Measurements from ENCODE around the gene CCDC138.

The CCDC138 gene

GRCh38 chr2:108922141-108922915 is 135.8 kb downstream of the CCDC138 start:
- TF ChIP-seq ESRRG (CRISPR knock-in tag; IDR thresholded peaks at IDR 0.05) (no peak), ZFP3 (CRISPR knock-in tag; IDR thresholded peaks at IDR 0.05) (no peak), RARB (CRISPR knock-in tag; IDR thresholded peaks at IDR 0.05) (no peak), CSRNP3 (CRISPR knock-in tag; IDR thresholded peaks at IDR 0.05) (no peak), PATZ1 (CRISPR knock-in tag; IDR thresholded peaks at IDR 0.05; ENCODE audit: borderline replicate concordance) (no peak), ZNF8 (CRISPR knock-in tag; IDR thresholded peaks at IDR 0.05) (no peak), ARNTL (CRISPR knock-in tag; IDR thresholded peaks at IDR 0.05; ENCODE audit: borderline replicate concordance, low read depth) (no peak), POU6F1 (CRISPR knock-in tag; IDR thresholded peaks at IDR 0.05; ENCODE audit: borderline replicate concordance, low read depth) (no peak), TCF4 (CRISPR knock-in tag; IDR thresholded peaks at IDR 0.05; ENCODE audit: borderline replicate concordance) (no peak), BACH2 (CRISPR knock-in tag; IDR thresholded peaks at IDR 0.05; ENCODE audit: borderline replicate concordance) (no peak), ZNF70 (CRISPR knock-in tag; IDR thresholded peaks at IDR 0.05) (no peak), PPARA (CRISPR knock-in tag; IDR thresholded peaks at IDR 0.05; ENCODE audit: borderline replicate concordance) (no peak), TOX (CRISPR knock-in tag; IDR thresholded peaks at IDR 0.05; ENCODE audit: borderline replicate concordance) (no peak), CSDC2 (CRISPR knock-in tag; IDR thresholded peaks at IDR 0.05) (no peak), TSHZ2 (CRISPR knock-in tag; IDR thresholded peaks at IDR 0.05) (no peak), GLIS3 (CRISPR knock-in tag; IDR thresholded peaks at IDR 0.05) (no peak), ISL1 (CRISPR knock-in tag; IDR thresholded peaks at IDR 0.05) (no peak), ZC3H10 (CRISPR knock-in tag; IDR thresholded peaks at IDR 0.05) (no peak)
- ATAC-seq = peak; percentile 62

- ATAC-seq = no peak
- TF ChIP-seq CSDC2 (CRISPR knock-in tag; IDR thresholded peaks at IDR 0.05) = no peak
Measured at GRCh38 chr2:108923019-108923700, 136.6 kb downstream of the CCDC138 start.

GRCh38 chr2:108923736-108924579 is 137.4 kb downstream of the CCDC138 start:
- TF ChIP-seq POU6F1 (CRISPR knock-in tag; IDR thresholded peaks at IDR 0.05; ENCODE audit: borderline replicate concordance, low read depth) = no peak
- no peak for ATAC-seq

Data from SK-N-SH treated with all-trans-retinoic acid at 6 μM for 48 hours (cell line).